Colonic mucosa (tissue), 4 donors: Measurements from ENCODE around the gene TDP1. TPM values are rescaled to one million over a fixed set of nuclear protein-coding genes. Genes with fewer than 3 reads are reported as not detected.

Source experiments
- DNase-seq: peaks from one replicate; pipeline ENCODE4 v3.0.0-alpha.2; 2020
- H3K27ac ChIP-seq: fragments of 200-600 bp; one replicate; pipeline ENCODE4 v1.8.0; 2021
- H3K27me3 ChIP-seq: fragments of 200-600 bp; one replicate; pipeline ENCODE4 v1.8.0; 2021
- H3K36me3 ChIP-seq: fragments of 200-600 bp; one replicate; pipeline ENCODE4 v1.8.0; 2021
- H3K4me1 ChIP-seq: fragments of 200-600 bp; one replicate; pipeline ENCODE4 v1.8.0; 2021; ENCODE audit warnings: mild to moderate bottlenecking
- H3K4me3 ChIP-seq: fragments of 200-600 bp; one replicate; pipeline ENCODE4 v1.8.0; 2021
- H3K9ac ChIP-seq, 2 donors: one replicate each; pipeline ENCODE4 v1.7.0; 2013; ENCODE audit warnings: control low read depth in 2 of 2, low read depth in 2 of 2, low read length in 2 of 2
- H3K9me3 ChIP-seq: fragments of 200-600 bp; one replicate; pipeline ENCODE4 v1.8.0; 2021
- intact Hi-C: fragments of 100-400 bp; cut with DNase I; formaldehyde crosslinking; loops from one replicate; pipeline ENCODE4 v1.14.1; 2022
- total RNA-seq, 2 donors: library from RNA; stranded (reverse); fragmentation: NEBNext Ultra II Directional in 1 of 2; extraction: Animal tissue kit (Norgen Biotek cat#: 25700) in 1 of 2; gene quantifications; one replicate each; pipeline ENCODE4 v1.2.1, GENCODE V29; 2021
- TF ChIP-seq, protein P1 (sequence below): fragments of 200-600 bp; IDR thresholded peaks from one replicate; pipeline ENCODE4 v1.8.0; 2022; ENCODE audit warnings: antibody characterized with exemption, mild to moderate bottlenecking
- donor health status: healthy.
- donor health status: DM: no; HTN: no; CAD: no.
- donor health status: DM: no; HTN: no; CAD: no.

TDP1 gene
- total RNA-seq, 2 donors from 2014 or later, result 20.0 to 33.3 TPM

DNA sequence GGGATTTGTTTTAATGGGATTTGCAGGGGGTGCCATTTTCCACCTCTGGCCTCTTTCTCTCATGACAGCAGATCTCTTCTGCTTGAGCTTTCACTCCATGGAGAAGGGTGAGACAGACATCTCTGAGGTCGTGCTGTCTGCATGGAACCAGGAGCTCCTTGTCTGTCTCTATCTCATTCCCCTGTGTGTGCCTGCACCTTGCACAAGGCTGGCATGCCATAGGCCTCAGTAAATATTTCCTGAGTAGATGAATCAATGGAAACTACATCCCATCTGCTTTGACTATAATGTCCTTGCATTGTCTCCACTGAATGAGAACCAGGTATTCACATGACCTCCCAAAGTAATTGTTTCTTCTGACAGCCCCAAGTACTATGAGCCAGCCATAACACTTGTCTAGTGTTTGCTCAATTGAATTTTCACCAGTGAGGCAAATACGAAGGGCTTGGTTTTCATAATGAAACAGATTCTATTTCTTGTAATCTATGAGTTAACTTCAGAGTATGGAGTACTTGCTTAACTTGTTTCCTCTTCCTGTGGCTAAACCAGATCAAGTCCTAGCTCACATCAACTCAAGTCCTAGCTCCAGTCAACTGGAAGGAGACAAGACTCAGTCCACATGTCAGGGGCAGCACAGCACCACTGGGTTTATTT, 138.3 kb downstream of the TDP1 start:
- Histone ChIP-seq H3K9ac (no peak overlapping the region), H3K27me3 (no peaks in the 10 kb centered on the region), H3K4me3 (no peak overlapping the region), H3K27ac (no peak overlapping the region), H3K9me3 (no peaks in the 10 kb centered on the region), H3K36me3 (no peaks in the 10 kb centered on the region), H3K4me1 (no peaks in the 10 kb centered on the region)
- no peak for DNase-seq
- intact Hi-C loops, result no loop called here
- TF ChIP-seq, protein P1, sequence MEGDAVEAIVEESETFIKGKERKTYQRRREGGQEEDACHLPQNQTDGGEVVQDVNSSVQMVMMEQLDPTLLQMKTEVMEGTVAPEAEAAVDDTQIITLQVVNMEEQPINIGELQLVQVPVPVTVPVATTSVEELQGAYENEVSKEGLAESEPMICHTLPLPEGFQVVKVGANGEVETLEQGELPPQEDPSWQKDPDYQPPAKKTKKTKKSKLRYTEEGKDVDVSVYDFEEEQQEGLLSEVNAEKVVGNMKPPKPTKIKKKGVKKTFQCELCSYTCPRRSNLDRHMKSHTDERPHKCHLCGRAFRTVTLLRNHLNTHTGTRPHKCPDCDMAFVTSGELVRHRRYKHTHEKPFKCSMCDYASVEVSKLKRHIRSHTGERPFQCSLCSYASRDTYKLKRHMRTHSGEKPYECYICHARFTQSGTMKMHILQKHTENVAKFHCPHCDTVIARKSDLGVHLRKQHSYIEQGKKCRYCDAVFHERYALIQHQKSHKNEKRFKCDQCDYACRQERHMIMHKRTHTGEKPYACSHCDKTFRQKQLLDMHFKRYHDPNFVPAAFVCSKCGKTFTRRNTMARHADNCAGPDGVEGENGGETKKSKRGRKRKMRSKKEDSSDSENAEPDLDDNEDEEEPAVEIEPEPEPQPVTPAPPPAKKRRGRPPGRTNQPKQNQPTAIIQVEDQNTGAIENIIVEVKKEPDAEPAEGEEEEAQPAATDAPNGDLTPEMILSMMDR, result no peak

Other genes with a start within 250 kb of the TDP1 start
- gene EFCAB11, start 1.2 kb upstream of the TDP1 start, total RNA-seq, result 10 to 100 TPM; 12.1 to 14.1 TPM
- gene KCNK13, start 106.1 kb downstream of the TDP1 start, total RNA-seq, result under 1 TPM; 0.15 to 0.32 TPM